NCI-H748 (cell line): ENCODE measurements around the gene FRMD4B.

Source experiments
- DNase-seq: peaks from one replicate; lab custom pipeline; 2025; ENCODE audit not compliant: unreplicated experiment; lab: John Stamatoyannopoulos, UW

FRMD4B gene

GRCh38 chr3:69180869-69181591 lies 204.9 kb downstream of the FRMD4B start:
- no peak for DNase-seq

DNA sequence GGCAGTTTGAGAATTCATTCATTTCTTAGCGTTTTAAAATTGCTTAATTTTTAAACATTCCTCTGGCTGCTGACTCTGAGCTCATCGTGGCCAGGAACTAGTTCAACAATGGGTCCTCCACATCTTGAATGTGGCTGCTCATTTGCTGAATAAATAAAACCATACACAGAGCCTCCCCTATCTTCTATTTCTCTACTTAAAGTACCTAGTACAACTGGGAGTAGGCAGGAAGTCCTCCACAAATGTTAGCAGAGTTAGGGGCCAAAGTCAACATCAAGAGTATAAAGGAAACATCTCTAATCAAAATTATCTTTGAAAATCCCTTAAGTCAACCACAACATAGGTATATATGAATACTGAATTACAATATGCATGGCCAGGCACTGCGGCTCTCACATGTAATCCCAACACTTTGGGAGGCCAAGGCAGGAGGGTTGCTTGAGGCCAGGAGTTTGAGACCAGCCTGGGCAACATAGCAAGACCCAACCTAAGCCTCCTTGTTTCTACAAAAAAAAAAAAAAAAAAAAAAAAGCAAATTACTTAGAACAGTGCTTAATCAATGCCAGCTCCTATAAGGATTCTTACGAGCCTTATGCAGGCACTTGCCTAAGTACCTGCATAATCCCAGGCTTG lies 206.0 kb downstream of the FRMD4B start:
- DNase-seq, result no peak

GRCh38 chr3:69178838-69179739 lies 206.8 kb downstream of the FRMD4B start:
- DNase-seq, result no peak

- no peak for DNase-seq
These were observed 207.8 kb downstream of the FRMD4B start for GRCh38 chr3:69178082-69178481.

DNA sequence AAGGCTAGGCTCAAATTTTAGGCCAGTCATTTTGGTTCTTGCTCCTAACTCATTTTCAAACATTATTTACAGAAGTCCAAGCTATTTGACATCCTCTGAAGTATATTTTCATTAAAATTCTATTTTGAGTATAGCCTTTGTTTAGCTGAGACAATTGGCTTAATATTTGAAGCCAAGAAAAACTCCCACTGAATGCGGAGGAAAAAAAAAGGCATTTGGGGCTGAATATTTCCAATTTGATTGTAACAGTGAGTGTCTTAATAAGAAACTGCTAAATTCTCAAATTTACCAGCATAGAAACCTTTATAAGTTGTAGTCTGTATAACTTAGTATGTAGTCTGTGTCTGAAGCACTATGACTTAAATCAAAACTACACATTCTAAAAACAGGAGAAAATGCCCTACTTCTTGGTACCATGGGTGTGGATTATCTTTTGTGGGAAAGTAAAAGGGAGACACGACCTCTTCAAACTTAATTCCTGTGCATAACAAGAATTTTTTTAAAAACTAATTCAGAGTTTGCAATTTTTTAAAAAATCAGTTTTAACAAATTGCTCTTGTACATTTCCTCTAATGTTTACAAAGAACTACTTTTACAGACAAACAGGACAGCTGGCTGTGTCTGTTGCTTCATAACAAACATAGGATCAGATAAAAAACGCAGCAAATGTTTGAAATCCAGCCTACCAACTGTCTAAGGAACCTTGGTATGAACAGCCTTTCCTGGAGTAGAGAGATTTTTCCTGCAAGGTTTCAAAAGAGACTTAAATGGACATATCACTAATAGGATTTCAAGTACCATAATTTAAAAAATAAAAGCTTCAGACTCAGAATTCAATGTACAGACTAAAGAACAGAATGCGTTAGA lies 210.8 kb downstream of the FRMD4B start:
- no peak for DNase-seq

DNA sequence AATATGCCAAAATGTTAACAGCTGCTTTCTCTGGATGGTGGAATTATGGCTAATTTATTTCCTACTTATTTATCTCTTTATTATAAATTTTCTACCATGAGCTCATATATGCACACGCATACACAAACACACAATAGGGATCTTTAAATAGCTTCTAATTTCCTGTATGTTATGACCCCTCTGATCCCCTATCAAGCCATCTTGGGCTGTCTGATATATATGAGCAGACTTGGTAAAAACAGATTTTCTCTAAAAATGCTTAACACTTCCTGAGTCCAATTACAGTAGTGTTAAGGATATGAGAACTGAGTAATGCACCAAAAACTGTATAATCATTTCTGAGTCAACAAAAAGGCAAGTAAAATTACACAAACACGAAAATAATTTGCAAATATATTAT lies 211.4 kb downstream of the FRMD4B start:
- DNase-seq, result no peak

DNA sequence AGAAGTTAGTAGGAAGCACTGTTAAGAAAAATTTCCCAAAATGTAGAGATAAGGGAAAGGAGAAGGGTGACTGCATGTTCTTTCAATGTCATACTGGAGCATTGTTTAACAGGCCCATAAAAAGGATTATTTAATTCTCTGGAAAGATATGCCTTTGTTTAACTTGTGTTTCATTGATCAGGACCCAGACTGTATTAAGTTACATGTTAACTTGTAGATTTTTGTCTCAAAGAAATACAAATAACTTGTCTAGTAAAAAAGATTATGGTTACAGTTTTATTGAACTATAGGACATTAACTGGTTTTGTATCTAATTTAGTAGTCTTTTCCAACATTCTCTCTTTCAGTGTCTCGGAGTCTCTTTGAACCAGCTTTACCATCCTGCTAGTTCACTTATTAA lies 213.8 kb downstream of the FRMD4B start:
- no peak for DNase-seq

DNA sequence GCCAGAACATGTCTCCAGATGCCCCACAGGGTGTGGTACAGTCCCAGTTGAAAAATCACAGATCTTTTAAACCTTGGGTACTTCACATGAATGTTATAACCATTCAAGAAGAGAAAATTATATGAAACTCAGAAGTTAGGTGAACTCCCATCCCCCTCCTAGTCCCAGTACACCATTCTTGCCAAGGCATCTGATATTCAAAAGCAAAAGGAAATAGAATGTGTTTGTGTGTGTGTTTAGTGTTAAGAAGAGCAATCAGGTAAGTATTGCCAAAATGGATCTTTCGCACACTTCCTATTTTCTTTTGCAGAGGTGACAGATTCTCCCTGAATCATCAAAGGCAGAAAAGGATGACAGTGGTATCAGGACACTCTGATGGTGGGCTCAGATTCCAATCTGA lies 219.4 kb downstream of the FRMD4B start:
- no peak for DNase-seq

GRCh38 chr3:69165744-69166143 lies 220.1 kb downstream of the FRMD4B start:
- DNase-seq, result no peak

DNA sequence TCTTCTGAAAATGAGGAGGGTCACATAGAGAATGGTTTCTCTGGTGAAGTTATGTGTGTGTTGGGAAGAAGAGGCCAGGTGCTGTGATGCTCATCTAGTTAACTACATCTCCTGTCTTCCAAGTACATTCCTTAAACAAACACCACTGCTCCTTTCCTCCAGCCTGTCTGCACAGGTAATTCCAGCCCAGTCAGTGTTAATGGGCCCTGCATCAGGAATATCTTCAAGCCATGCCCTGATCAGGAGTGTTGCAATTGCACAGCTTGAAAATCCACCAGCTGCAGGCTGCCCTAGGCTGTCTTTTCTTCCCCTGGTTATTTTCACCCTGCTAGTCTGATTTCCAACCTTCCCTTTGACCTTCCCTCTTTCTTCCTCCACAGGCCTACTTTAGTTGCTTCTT lies 221.6 kb downstream of the FRMD4B start:
- DNase-seq, result no peak

DNA sequence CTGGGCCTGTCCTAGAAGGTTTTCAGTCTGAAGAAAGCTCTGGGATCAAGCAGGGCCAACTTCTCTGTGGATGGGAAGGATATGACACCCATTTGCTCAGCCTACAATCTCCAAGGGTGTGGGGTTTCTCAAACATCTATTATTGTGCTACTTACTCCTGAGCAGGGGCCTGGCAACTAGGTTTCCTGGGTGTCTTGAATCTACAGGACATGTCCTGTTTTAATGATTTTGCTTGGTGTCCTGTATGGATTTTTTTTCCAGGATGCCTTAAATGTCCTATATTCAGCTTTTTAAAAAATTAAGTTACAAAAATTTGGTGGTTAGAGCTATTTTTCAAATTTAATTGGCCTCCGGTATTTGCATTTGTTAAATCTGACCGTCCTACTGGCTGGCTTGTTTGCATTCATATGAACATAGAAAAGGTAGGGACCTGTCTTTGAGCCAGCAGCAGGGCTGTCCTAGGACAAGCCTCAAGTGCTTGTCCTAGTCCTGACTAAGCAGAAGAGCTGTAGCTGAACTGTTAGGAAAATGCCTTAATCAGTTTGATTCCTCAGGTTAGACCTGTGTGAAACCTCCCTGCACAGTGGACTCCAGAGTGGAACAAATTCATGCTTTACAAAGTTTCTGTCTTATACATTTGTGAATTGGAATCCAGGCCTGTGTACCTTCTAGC lies 223.4 kb downstream of the FRMD4B start:
- DNase-seq, result no peak

DNA sequence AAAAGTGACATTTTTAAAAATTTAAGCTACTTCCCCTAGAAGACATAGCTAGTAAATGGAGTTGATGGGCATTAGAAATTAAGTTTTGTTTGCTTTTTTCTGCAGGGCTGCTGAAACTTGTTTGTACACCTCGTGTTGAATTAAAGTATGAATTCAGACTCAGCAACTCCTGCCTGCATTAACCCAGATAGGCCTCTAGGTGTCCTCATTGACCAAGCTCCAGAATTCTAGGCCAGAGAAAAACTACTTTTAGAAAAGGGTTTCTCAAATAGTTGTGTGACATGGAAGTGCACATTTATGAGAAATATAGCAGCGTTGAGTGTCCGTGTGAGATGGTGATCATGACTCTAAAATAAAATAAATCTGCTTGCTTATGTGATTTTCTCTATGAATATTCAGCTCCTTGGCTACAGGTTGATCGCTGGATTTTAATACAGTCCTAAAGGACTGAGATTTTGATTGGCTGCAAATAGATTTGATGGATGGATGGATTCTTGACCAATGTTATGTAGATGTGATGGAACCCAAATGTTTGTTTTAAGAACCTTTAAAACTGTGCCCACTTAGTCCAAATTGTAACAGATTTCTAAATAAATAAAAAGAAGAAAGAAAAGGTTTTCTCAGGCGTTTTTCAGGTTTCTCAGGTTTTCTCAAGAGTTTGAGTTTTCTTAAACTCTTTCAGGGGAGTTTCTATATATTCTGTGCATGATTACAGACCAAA lies 224.1 kb downstream of the FRMD4B start:
- DNase-seq, result peak; percentile 32

- DNase-seq, result no peak
These were observed 225.4 kb downstream of the FRMD4B start for GRCh38 chr3:69160525-69160924.

DNA sequence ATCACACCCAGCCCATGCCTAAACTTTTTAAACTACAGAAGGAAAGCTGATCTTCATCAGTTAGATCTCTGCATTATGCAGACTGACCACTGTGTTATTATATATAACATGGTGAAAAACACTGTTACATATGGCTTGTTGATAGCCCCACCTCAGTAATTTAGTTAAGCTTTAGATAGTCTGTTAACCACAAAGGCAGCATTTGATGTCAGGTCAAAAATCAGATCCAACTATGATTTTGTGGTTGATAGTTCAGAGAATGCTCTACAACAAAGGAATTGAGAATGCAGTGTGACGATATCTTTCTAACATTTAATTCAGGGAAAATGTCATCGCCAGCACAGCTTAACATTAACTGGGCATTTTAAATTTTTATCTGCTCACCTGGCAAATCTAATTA lies 225.8 kb downstream of the FRMD4B start:
- DNase-seq, result no peak

DNA sequence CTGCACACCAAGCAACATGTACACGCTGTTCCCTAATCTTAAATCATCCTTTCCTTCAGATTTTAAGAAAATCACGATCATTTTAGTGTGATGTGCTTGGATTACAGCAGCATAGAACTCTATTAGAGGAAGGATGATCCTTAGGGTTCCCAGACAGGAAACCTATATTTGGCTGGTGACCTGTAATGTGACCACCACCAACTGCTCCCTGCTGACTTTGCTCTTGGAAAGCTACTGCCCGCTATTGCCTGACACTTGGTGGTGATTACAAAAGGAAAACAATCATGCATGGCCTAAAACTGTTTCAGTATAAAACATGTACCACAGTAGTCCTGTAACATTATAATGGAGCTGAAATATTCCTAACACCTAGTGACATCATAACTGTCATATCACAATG lies 236.3 kb downstream of the FRMD4B start:
- no peak for DNase-seq

DNA sequence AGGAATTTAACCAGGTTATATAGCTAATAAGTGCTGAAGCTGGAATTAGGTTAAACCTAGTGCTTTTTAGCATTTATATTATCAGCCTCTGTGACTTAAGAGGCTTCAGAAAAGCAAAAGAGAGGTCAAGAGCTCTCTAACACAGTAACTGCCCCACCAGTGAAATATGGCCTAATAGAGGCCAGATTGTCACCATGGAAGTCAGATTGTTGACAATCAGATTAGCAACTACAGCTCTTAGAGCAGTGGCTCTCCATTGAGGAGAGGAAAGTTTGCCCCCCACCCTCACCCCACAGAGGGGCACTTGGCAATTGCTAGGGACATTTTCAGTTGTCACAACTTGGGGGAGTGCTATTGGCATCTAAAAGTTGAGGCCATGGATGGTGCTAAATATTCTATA lies 240.2 kb downstream of the FRMD4B start:
- no peak for DNase-seq

- peak; percentile 56 for DNase-seq
These were observed 241.2 kb downstream of the FRMD4B start for GRCh38 chr3:69144631-69145245.

DNA sequence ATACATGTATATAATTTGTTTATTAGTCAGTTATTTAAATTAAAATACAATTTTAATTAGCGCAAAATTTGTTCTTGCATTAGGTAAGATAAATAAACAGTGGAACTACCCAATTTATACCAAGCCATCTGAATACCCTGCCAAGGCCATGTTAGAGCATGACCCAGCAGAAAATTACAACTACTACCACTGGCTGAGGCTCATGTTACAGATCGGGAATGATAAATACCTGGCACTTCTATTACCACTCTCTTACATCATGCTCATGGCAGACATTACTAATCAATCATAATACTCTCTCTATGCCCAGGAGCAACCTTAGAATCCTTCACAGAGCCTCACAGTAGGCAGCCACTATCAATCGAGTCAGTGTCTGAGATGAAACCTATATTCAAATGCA lies 242.3 kb downstream of the FRMD4B start:
- peak; percentile 44 for DNase-seq

DNA sequence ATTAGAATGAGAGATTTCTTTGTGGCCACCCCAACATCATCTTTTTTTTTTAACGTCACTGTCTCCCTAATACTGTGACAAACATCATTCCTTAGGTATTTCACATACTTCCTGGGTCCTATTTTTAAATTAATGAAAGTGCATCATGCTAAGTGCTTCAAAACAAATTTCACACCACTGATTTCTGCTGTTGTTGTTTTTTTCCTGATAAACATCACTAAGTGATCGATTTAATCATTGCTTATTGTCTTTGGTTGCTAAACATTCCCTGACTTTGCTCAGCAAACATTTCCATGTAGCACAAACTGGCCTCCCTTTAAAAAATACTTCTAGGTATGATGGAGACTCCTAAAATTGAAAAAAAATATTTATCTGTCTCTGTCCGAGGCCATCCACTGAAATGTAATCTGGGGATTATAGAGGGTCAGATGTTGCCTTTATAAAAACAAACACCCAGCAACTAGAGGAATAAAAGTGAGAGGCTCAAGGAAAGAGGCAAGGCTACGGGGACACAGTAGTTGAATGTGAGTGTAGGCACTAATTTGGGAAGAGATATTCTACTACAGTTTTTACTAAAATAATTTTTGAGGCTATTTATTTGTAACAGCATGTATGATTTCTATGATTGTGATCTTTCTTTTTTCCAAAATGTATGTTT lies 243.0 kb downstream of the FRMD4B start:
- DNase-seq, result no peak
